OCI-LY7 (cell line): ENCODE results near the gene LTK.

Experiments used
- EZH2phosphoT487 ChIP-seq: fragments of 200-600 bp; sonication (generic); IDR thresholded peaks from 2 replicates; pipeline ENCODE4 v1.6.1; 2018; ENCODE audit warnings: low read depth, borderline replicate concordance, mild to moderate bottlenecking, mixed run types, antibody characterized with exemption, low read length, moderate library complexity, mixed read lengths
- TF ChIP-seq, protein P1 (sequence below): fragments of 200-600 bp; sonication (generic); conservative IDR thresholded peaks from 2 replicates; pipeline ENCODE4 v1.5.1; 2014; ENCODE audit warnings: mild to moderate bottlenecking, antibody characterized with exemption, low read length, moderate library complexity, mixed read lengths

DNA sequence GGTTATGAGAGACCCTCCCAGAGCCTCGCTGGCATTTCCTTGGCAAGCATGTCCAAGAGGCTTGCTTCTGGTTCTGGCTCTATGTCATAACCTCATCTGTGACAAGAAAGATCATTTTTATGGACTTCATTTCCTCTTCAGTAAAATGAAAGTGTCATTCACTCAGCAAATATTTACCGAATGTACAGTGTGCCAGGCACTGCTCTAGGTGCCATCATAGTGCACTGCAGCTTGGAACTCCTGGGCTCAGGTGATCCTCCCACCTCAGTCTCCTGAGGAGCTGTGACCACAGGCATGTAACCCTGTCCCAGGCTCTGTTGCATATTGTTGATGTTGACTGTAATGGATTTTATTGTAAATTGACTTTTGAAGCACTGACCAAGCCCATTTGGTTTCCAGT lies 38.7 kb downstream of the LTK start:
- TF ChIP-seq, protein P1, sequence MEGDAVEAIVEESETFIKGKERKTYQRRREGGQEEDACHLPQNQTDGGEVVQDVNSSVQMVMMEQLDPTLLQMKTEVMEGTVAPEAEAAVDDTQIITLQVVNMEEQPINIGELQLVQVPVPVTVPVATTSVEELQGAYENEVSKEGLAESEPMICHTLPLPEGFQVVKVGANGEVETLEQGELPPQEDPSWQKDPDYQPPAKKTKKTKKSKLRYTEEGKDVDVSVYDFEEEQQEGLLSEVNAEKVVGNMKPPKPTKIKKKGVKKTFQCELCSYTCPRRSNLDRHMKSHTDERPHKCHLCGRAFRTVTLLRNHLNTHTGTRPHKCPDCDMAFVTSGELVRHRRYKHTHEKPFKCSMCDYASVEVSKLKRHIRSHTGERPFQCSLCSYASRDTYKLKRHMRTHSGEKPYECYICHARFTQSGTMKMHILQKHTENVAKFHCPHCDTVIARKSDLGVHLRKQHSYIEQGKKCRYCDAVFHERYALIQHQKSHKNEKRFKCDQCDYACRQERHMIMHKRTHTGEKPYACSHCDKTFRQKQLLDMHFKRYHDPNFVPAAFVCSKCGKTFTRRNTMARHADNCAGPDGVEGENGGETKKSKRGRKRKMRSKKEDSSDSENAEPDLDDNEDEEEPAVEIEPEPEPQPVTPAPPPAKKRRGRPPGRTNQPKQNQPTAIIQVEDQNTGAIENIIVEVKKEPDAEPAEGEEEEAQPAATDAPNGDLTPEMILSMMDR: no peak
- no peak for TF ChIP-seq EZH2phosphoT487
